Osteocyte (in vitro differentiated cells): Measurements from ENCODE around the gene COPG1. TPM values are rescaled to one million over a fixed set of nuclear protein-coding genes. Genes with fewer than 3 reads are reported as not detected.

Experiments used
- DNase-seq: peaks from one replicate; pipeline ENCODE4 v3.0.0; 2021; ENCODE audit warnings: mixed read lengths; ENCODE audit not compliant: unreplicated experiment; ENCODE audit errors: extremely low spot score
- H3K27ac Mint-ChIP-seq: one replicate; pipeline ENCODE4 v1.8.0; 2021; ENCODE audit warnings: mild to moderate bottlenecking, mixed read lengths; ENCODE audit not compliant: unreplicated experiment
- H3K27me3 Mint-ChIP-seq: one replicate; pipeline ENCODE4 v1.8.0; 2021; ENCODE audit warnings: mixed read lengths; ENCODE audit not compliant: unreplicated experiment
- H3K36me3 Mint-ChIP-seq: one replicate; pipeline ENCODE4 v1.8.0; 2021; ENCODE audit warnings: mixed read lengths; ENCODE audit not compliant: unreplicated experiment
- H3K4me1 Mint-ChIP-seq: one replicate; pipeline ENCODE4 v1.8.0; 2021; ENCODE audit warnings: mixed read lengths; ENCODE audit not compliant: unreplicated experiment
- H3K4me3 Mint-ChIP-seq: one replicate; pipeline ENCODE4 v1.8.0; 2021; ENCODE audit warnings: mild to moderate bottlenecking, moderate library complexity, mixed read lengths; ENCODE audit not compliant: unreplicated experiment
- H3K9me3 Mint-ChIP-seq: one replicate; pipeline ENCODE4 v1.8.0; 2021; ENCODE audit warnings: mixed read lengths; ENCODE audit not compliant: unreplicated experiment
- CTCF ChIP-seq: fragments of 200-600 bp; sonication (generic); IDR thresholded peaks from 2 replicates; pipeline ENCODE4 v1.5.0; 2021; ENCODE audit warnings: antibody characterized with exemption, mild to moderate bottlenecking, moderate library complexity
- long read RNA-seq: library from polyadenylated mRNA; unstranded; transcript quantifications from one replicate; pipeline ENCODE4 v2.0.0, GENCODE V29; 2021
- total RNA-seq: library from RNA; stranded (reverse); gene quantifications from 2 replicates; pipeline ENCODE4 v1.2.1, GENCODE V29; 2021

Gene COPG1, protein sequence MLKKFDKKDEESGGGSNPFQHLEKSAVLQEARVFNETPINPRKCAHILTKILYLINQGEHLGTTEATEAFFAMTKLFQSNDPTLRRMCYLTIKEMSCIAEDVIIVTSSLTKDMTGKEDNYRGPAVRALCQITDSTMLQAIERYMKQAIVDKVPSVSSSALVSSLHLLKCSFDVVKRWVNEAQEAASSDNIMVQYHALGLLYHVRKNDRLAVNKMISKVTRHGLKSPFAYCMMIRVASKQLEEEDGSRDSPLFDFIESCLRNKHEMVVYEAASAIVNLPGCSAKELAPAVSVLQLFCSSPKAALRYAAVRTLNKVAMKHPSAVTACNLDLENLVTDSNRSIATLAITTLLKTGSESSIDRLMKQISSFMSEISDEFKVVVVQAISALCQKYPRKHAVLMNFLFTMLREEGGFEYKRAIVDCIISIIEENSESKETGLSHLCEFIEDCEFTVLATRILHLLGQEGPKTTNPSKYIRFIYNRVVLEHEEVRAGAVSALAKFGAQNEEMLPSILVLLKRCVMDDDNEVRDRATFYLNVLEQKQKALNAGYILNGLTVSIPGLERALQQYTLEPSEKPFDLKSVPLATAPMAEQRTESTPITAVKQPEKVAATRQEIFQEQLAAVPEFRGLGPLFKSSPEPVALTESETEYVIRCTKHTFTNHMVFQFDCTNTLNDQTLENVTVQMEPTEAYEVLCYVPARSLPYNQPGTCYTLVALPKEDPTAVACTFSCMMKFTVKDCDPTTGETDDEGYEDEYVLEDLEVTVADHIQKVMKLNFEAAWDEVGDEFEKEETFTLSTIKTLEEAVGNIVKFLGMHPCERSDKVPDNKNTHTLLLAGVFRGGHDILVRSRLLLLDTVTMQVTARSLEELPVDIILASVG
- 249 and 258 TPM in 2 replicates for total RNA-seq
- long read RNA-seq, transcript COPG1-201 (24 exons, 3,078 nt): major isoform, 1,188 of 1,426 reads
- long read RNA-seq, transcript COPG1-208 (4 exons, 730 nt): minor isoform, 6 of 1,426 reads
- long read RNA-seq, partial matches to known transcripts: 155 of 1,426 reads
- long read RNA-seq, other reads (novel, unspliced or antisense): 76 of 1,426 reads

DNA sequence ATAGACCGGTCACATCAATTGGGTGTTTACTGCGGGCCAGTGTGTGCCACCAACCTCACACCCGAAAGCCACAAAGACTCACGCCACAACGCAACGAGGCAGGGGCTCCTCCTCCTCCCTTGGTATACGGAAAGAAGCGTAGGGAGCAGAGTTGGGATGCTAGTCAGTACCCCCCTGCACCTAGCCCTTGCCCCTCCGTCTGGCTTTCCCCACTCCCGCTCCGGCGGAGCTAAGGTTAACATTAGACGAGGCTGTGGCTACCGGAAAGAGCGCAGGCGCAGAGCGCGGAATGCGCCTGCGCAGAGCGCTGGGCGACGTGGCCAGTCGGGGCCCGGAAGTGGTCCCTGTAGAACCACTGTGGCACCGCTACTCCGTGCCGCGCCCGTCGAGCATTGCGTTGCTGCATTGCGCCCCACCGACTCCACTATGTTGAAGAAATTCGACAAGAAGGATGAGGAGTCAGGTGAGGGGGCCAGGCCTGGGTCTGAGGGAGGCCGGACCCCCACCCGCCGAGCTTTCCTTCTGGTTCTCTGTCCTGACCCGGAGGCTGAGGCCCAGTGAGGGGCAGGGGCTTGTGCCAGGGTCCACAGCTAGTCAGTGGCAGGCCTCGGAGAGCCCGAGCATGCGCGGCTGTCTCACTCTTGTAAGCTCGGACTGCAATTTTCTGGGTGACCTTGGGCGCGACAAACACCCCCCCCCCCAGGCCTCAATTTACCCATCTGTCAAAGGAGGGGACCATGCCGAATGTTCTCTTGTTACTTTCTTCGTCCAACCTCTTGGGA is at the start of gene COPG1:
Gene COPG1, plus strand, starts transcription at position 323 of the 782 bp plus-strand sequence. Its CDS starts 104 bp downstream, at position 427.
- TF ChIP-seq CTCF: no peak
- Mint-ChIP-seq H3K4me3 (peak within 1 kb of the TSS; percentile 95), H3K36me3 (peaks cover 21% of the 10 kb centered on the region), H3K9me3 (no peaks in the 10 kb centered on the region), H3K27ac (peak within 1 kb of the TSS; percentile 97), H3K27me3 (no peaks in the 10 kb centered on the region), H3K4me1 (peaks cover 35% of the 10 kb centered on the region)
- peak; percentile 96 for DNase-seq

DNA sequence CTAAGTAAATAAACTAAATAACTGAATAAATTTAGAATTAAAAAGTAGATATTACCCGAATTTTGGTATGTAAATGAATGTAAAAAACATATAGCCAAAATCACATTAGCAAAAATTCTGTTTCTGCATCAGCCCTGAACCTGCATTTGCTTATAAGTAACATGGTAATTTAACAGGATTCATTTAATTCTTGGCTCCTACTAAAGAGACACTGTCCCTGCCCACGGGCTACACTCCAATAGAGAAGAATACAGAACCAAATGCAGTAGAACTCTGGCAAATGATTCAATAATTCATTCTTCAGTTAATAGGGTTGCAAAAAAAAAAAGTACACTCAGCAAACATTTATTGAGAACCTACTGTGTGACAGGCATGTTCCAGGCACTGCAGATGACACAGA is 44.9 kb upstream of the COPG1 start:
- Mint-ChIP-seq H3K4me1 (no peaks in the 10 kb centered on the region), H3K27ac (no peak overlapping the region)
- no peak for DNase-seq

DNA sequence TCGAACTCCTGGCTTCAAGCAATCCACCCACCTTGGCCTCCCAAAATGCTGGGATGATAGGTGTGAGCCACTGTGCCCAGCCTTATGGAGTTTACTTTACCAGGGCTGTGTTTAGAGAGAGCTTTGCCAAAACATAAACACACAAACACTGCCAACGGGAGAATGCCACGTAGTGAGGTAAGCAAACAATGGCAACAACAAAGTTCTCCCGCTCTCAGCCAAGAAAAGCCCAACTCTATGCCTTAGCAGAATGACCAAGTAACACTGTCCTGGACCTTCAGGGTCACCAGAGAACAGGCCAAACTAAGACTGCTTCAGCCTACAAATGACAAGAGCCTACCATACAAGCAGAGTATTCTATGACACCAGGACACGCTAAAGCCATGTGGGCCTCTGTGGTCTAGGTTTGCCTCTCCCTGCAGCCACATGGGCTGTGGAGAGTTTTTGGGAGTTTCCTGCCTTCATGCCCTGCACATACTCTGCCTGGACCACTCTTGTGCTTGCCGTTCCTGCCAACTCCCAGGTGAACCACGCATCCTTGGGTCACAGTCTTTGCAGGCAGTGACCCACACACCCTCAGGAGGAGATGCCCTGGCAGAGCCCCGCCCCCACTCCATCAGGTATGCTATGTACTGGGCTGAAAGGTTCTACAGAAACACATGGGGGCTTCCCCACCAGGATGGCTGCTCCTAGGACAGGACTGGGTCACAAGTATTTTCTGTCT is 44.1 kb upstream of the COPG1 start:
- no peak overlapping the region for H3K4me3 Mint-ChIP-seq
- DNase-seq: no peak
- no peak for TF ChIP-seq CTCF
- no peaks in the 10 kb centered on the region for H3K27me3 Mint-ChIP-seq
- H3K27ac Mint-ChIP-seq: no peak overlapping the region
- H3K9me3 Mint-ChIP-seq: no peaks in the 10 kb centered on the region
- H3K36me3 Mint-ChIP-seq: no peaks in the 10 kb centered on the region
- H3K4me1 Mint-ChIP-seq: peaks cover 3% of the 10 kb centered on the region

More for the DNA sequence above, 44.9 kb upstream of the COPG1 start:
- Mint-ChIP-seq H3K27me3 (no peaks in the 10 kb centered on the region), H3K4me3 (no peak overlapping the region), H3K36me3 (no peaks in the 10 kb centered on the region), H3K9me3 (no peaks in the 10 kb centered on the region)
- no peak for TF ChIP-seq CTCF

DNA sequence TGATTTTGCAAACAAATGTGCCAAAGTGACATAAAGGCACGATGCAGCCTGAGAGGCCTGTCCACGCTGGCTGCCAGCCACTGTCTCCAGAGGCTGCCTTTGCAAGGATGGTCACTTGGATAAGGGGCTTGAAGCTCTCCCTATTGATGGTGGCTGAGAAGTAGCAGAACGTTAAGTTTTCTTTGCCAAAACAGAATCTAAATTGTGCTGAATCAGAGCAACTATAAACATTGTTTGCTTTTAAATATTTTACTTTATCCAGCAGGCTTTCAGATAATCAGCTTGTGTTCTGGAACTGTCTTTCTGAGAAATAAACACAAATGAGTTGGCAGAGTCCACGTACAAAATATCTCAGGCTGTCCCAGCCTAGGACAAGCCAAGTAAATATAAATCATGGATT is 41.9 kb upstream of the COPG1 start:
- no peak for TF ChIP-seq CTCF
- no peaks in the 10 kb centered on the region for H3K27me3 Mint-ChIP-seq
- H3K4me1 Mint-ChIP-seq: peaks cover 13% of the 10 kb centered on the region
- DNase-seq: no peak
- H3K4me3 Mint-ChIP-seq: no peak overlapping the region
- H3K36me3 Mint-ChIP-seq: no peaks in the 10 kb centered on the region
- H3K9me3 Mint-ChIP-seq: no peaks in the 10 kb centered on the region
- H3K27ac Mint-ChIP-seq: no peak overlapping the region
